WI38 (cell line): ENCODE measurements around the gene DUSP22.

Experiments used
- H3K4me3 ChIP-seq: 2 replicates; pipeline ENCODE4 v1.5.1; 2011; ENCODE audit warnings: low read depth, mild to moderate bottlenecking, control low read depth, low read length
- CTCF ChIP-seq: IDR thresholded peaks from 2 replicates; pipeline ENCODE4 v1.5.1; 2012; ENCODE audit warnings: low read depth, mild to moderate bottlenecking, control low read depth, low read length

DUSP22 gene

GRCh38 chr6:362231-362923 lies 70.1 kb downstream of the DUSP22 start:
- H3K4me3 ChIP-seq: no peak overlapping the region
- TF ChIP-seq CTCF: no peak

GRCh38 chr6:362924-363249 lies 70.6 kb downstream of the DUSP22 start:
- no peak overlapping the region for H3K4me3 ChIP-seq
- no peak for TF ChIP-seq CTCF

- TF ChIP-seq CTCF: no peak
- no peak overlapping the region for H3K4me3 ChIP-seq
Observed at GRCh38 chr6:363291-363690, 71.0 kb downstream of the DUSP22 start.

GRCh38 chr6:363909-364308 lies 71.6 kb downstream of the DUSP22 start:
- no peak for TF ChIP-seq CTCF
- H3K4me3 ChIP-seq: no peak overlapping the region

GRCh38 chr6:364609-365540 lies 72.6 kb downstream of the DUSP22 start:
- H3K4me3 ChIP-seq: no peak overlapping the region
- no peak for TF ChIP-seq CTCF

- H3K4me3 ChIP-seq: no peak overlapping the region
- no peak for TF ChIP-seq CTCF
Observed at GRCh38 chr6:365835-366234, 73.5 kb downstream of the DUSP22 start.
